Fibroblast of skin of right biceps (primary cell): ENCODE data around the gene RAB17.
A peak's percentile ranks its signal among the peaks of the same experiment; 100 is the strongest.

Source experiments
- DNase-seq: peaks from one replicate; pipeline ENCODE4 v3.0.0-alpha.2; 2013

The RAB17 gene

GRCh38 chr2:237575869-237576862, 14.4 kb downstream of the RAB17 start:
- no peak for DNase-seq

GRCh38 chr2:237574894-237575868, 15.4 kb downstream of the RAB17 start:
- no peak for DNase-seq

GRCh38 chr2:237574467-237574866, 16.1 kb downstream of the RAB17 start:
- DNase-seq = no peak

- no peak for DNase-seq
Observed at GRCh38 chr2:237573721-237574415, 16.7 kb downstream of the RAB17 start.

GRCh38 chr2:237572742-237573101, 17.8 kb downstream of the RAB17 start:
- no peak for DNase-seq

GRCh38 chr2:237572021-237572741, 18.4 kb downstream of the RAB17 start:
- peak; percentile 89 for DNase-seq

GRCh38 chr2:237571551-237571950, 19.0 kb downstream of the RAB17 start:
- DNase-seq = no peak

GRCh38 chr2:237570776-237571335, 19.7 kb downstream of the RAB17 start:
- DNase-seq = no peak

GRCh38 chr2:237569896-237570295, 20.6 kb downstream of the RAB17 start:
- no peak for DNase-seq

- DNase-seq = no peak
Observed at GRCh38 chr2:237569041-237569440, 21.5 kb downstream of the RAB17 start.

- DNase-seq = no peak
Observed at GRCh38 chr2:237568121-237568660, 22.3 kb downstream of the RAB17 start.

GRCh38 chr2:237567276-237568029, 23.1 kb downstream of the RAB17 start:
- no peak for DNase-seq

GRCh38 chr2:237566401-237567235, 23.9 kb downstream of the RAB17 start, which contains the start of gene PRLH:
Gene PRLH, plus strand, starts transcription at chr2:237566574. Its CDS starts 0 bp downstream, at chr2:237566574.
- no peak for DNase-seq

- no peak for DNase-seq
Observed at GRCh38 chr2:237565974-237566373, 24.6 kb downstream of the RAB17 start.

- DNase-seq = no peak
Observed at GRCh38 chr2:237564526-237565131, 25.9 kb downstream of the RAB17 start.

- peak; percentile 35 for DNase-seq
Observed at GRCh38 chr2:237563816-237564215, 26.7 kb downstream of the RAB17 start.

GRCh38 chr2:237561221-237561620, 29.3 kb downstream of the RAB17 start:
- DNase-seq = no peak

GRCh38 chr2:237558961-237559641, 31.4 kb downstream of the RAB17 start:
- DNase-seq = peak; percentile 35

GRCh38 chr2:237557633-237558015, 32.9 kb downstream of the RAB17 start:
- no peak for DNase-seq
